HG03060 (cell line): ENCODE measurements around the gene FATE1.
"Not testable (repeated sequence)": the region's sequence is repeated elsewhere in the genome, so short reads cannot be mapped to it uniquely, and the experiment has no call there.

Experiments used
- ATAC-seq: cut with Tn5 transposase; IDR thresholded peaks from one replicate; pipeline ENCODE4 v1.9.1; 2021; ENCODE audit warnings: low read depth, moderate number of reproducible peaks; ENCODE audit not compliant: unreplicated experiment

The FATE1 gene, protein sequence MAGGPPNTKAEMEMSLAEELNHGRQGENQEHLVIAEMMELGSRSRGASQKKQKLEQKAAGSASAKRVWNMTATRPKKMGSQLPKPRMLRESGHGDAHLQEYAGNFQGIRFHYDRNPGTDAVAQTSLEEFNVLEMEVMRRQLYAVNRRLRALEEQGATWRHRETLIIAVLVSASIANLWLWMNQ

DNA sequence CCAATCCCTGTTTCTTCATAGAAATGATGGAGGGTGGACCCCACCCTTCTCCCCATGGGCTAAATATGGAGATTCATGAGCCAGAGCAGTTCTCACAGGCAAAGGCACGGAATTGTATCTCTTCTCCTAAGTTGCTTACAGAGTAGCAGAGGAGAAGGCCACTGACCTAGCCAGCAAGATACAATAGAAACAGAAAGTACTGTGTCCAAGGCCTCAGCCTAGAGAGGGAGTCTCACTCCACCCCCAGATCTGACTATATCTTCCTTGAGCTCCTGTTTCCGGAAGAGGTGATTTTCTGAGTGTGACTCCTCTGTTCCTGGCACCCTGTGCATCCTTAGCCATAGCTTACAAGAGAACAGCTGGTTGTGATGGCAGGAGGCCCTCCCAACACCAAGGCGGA is at the start of gene FATE1:
TSS of gene FATE1 (plus strand) at position 284 of the 400 bp plus-strand sequence. CDS start at position 369, 85 bp downstream.
- no peak for ATAC-seq

DNA sequence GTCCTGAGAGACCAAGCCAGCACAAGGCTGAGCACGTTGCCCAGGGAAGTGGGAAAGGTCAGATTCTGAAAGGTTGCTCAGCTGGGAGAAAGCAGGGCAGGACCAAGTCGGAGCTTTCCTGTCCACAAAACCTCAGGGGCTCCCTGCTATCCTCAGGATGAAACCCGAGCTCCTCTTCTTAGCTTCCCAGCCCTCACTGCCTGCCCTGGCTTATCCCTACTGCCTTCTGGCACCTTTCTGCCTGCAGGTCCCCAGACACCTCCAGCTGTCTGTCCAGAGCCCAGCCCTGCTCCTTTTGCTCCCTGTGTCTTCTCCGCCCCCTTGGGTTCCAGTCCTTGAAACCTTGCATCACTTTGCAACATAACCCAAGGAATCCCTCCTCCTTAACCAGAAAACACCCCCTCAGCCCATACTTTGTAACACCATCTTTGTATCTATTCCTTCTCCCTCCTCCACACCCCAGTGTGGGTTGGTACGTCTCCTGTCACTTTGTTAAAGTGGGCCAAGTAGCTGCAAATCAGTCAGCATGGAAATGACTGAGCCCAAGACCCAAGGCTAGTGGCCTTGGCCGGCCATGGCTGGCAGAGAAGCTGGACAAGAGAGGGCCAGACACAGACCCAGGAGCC is 40.6 kb upstream of the FATE1 start:
- ATAC-seq: no peak

DNA sequence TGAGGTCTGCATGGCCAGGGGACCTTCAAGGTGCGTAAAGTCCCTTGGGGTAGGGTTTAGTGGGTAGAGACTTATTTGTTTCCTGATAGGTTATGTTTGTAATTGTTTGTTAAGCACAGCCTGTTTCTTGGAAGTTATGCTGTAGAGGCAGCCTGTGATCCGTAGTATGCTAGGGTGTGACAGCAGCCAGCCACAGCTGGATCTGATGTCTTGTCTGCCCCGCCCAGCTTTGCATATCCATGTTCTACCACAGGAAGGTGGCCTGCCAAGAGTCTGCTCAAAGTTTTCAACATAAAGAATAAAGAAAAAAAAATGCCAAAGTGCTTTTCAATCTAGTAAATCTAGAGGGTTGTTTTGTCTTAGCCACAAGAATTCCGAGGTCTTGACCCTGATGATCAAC is 39.6 kb upstream of the FATE1 start:
- no peak for ATAC-seq

DNA sequence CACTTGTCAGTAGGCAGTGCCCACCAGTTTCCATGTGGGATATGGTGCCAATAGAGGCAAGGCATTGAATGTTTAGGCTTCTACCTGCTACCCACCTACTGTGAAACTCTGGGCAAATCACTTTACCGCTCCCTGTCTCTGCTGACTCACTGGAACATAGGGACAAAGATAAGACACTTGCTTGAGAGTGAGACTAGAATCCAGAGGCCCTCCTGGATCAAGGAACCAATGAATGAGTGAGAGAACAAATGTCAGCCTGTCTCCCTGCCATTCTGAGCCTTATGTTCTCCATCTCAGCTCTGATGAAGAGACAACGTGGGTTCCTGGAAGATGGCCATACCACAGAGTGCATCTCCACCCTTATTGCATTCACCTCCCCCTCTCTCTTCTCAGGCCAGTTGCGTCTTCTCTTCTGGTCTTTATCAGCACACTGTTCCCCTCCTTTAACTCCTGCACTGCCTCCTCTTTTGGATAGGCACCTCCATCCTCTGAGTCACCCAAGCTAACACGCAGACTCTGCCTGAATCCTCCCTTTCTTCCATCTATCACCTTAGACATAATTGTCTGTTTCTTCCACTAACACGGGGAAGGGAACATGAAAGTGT is 35.9 kb upstream of the FATE1 start:
- no peak for ATAC-seq

DNA sequence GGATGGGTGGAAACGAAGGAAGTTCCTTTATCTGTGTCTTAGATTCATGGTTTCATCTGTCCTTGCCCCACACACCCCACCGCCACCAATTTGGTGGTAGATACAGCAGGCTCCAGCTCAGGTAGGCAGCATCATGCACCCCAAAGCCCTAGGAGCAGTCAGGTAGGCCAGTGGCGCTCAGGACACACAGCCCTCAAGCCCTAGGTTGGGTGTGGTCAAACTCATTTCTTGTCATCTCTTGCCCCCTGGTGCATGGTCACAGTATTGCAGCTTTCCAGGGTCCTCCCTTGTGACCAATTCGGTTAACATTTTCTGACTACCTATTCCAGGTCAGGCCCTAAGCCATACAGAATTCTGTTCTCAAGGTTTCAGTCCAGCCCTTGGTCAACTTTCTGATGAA is 35.0 kb upstream of the FATE1 start:
- ATAC-seq: no peak

DNA sequence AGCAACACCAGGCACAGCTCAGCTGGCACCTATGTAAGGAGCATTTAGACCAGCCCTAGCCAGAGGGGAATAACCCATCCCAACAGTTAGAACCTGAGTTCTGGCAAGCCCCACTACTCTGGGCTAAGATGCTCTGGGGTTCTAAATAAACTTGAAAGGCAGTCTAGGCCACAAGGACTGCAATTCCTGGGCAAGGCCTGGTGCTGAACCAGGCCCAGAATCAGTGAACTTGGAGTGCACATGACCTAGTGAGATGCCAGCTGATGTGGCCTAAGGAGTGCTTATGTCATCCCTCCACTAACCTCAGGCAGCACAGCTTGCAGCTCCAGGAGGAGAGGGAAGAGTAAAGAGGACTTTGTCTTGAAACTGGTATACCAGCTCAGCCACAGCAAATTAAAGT is 28.2 kb upstream of the FATE1 start:
- ATAC-seq: no peak

DNA sequence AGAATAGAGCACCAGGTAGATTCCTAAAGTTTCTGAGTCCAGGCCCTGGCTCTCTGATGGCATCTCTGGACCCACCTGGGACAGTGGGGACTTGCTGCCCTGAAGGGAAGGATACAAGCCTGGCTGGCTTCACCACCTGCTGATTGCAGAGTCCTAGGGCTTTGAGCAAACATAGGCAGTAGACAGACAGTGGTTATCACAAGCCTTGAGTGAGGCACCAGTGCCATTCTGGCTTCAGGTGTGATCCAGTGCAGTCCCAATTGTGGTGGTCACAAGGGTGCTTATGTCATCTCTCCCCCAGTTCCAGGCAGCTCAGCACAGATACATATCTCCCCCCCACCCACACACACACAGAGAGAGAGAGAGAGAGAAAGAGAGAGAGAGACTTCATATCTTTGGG is 27.1 kb upstream of the FATE1 start:
- ATAC-seq: no peak

DNA sequence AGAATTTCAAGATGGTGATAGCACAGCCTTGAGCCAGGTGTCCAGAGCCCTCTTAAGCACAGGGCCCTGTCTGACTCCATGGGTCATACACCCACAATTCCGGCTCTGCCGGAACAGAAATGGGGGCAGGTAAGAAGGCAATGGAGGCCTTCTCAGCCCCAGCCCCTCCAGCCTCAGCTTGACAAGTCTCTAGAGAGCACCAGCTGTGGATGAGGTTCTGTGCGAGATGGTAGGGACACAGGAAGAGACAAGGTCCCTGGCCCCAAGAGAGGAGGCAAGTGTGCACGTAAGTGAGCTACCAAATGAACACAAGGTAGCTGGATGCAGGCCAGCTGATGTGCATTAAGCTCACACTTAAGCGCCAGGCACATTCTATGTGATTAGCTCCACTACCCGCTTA is 23.0 kb upstream of the FATE1 start:
- no peak for ATAC-seq

DNA sequence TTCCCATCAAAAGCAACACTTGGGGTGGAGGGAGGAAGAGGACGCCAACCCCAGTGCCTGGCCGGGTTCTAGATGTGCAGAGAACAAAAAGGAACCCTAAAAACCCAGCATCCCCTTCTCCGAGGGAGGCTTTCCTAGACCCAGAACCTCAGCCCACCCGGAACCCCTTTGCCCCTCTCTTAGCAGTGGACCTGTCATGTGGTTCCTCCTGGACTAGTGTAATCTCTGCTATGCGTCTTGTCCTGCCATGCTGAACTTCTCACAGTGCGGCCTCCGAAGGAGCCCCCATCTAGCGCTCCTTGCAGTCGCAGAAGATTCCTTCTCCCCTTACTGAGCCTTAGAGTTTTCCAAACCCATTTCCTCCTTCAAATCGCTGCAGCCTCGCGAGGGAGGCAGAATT is 21.7 kb upstream of the FATE1 start:
- no peak for ATAC-seq

DNA sequence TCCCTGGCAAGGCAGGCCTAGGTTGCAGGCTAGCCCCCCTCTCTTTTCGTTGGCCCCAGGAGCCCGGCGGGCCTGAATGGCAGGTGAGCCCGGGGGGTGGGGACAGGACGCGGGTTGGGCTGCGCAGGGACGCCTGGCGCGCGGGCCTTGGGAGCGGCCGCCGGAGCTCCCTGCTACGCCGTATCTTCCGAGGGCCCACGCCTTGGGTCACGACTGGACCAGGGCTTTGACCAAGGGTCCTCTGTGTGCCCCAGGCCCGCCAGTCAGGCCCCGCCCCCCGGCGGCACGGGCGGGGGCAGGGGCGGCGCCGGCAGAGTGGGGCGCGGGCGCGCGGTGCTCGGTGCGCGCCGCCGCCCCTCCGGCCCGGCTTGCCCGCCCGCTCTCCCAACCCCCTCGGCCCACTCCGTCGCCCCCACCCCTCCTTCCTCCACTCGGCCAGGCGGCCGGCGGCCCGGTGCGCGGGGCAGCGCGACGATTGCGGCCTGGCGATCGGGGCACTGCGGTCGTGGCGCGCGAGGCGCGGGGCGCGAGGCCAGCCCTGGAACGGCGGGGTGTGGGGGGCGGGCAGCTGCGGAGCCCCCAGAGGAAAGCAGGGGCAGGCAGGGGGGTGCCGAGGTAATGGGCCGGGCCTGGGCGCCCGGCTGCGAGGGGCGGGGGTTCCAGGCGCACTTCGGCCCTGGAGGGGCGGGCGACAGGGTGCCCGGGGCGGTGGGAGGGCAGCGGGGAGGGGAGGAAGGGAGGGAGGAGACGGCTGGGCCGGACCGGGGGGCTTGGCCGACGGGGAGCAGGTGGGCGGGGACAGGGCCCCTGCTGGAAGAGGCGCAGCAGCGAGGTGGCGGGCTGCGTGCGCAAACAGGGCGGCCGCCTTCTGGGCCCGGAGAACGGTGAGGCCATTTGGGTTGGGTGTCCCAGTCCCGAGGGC is 20.9 kb upstream of the FATE1 start, which contains the start of gene PRRG3:
TSS of gene PRRG3 (plus strand) at position 798 of the 922 bp plus-strand sequence. CDS start 3,357 bp downstream, outside the sequence.
- ATAC-seq: no peak

DNA sequence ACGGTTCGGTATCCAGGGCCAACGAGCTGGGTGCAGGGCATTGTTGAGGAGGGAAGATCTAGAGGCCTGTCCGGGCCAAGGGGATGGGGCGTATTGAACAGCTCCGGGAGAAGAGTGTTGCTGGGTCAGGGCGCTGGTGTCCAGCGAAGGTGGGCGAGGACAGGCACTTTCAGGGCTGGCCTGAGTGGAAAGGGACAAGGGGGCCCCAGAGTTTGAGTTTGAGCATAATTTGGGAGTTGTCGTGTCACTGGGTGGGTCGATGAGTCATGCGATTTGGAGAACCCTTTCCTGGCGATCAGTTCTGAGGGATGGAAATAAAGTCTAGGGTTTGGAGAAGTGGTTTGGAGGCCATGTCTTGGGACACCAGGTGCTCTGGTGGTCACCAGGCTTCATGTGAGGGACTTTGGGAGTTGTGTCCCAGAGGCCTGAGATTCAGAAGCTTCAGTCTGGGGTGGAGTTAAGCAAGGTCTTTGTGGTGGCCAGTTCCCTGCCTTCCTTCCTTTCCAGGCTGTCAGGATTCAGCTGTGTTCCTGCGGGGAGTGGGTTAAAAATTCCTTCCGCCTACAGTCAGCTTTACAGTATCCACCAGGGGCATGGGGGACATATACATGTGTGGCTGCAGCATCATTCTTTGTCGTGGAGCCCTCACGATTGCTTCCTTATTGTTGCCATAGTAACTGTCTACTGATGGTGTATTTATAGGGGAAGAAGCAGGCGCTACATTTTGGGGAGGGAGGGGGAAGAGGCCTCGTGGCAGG is 20.1 kb upstream of the FATE1 start:
- ATAC-seq: no peak

DNA sequence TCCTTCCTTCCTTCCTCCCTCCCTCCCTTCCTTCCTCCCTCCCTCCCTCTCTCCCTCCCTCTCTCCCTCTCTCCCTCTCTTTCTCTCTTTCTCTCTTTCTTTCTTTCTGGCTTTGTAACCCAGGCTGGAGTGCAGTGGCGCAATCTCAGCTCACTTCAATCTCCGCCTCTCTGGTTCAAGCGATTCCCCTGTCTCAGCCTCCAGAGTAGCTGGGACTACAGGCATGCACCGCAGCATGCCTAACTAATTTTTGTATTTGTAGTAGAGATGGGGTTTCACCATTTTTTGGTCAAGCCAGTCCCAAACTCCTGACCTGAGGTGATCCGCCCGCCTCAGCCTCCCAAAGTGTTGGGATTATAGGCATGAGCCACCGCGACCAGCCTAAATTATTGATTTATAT is 18.8 kb upstream of the FATE1 start:
- not testable (repeated sequence) for ATAC-seq

DNA sequence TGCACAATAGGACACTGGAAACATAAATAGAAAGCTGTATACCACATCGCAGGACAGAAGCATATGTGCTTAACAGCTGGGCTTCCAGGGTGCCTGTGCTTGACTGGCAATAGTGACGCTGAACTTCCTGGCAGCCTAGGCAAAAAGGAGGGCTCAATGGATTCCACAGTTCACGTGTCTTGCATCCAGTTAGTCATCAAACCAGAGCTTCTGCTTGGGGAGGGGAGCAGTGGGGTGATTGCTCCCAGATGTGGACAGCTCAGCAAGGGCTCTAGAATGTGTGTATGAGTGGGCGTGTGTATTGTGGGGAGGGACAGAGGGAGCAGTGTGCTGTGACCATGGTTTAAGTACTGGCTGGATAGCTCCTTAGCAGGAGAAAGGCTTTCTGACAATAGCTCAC is 18.3 kb upstream of the FATE1 start:
- ATAC-seq: no peak

DNA sequence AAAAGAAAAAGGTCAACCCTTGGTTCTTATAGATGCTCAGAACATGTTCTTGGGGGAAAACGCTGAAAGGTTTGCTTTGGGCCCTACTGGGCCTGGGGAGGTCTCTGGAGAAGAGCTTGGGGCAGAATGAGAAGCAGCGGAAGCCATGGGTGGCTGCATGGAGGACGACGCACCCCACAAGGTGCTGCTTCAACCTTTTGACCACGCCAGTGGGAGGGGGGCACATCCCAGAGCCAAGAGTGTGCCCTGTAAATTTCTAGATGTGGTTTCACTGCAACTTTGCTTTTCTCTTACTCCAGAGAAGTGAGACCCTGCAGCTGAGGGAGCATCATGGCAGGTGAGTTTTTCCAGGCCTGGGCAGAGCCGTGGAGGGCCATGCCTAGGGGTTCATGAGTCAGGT is 17.4 kb upstream of the FATE1 start:
- ATAC-seq: no peak

DNA sequence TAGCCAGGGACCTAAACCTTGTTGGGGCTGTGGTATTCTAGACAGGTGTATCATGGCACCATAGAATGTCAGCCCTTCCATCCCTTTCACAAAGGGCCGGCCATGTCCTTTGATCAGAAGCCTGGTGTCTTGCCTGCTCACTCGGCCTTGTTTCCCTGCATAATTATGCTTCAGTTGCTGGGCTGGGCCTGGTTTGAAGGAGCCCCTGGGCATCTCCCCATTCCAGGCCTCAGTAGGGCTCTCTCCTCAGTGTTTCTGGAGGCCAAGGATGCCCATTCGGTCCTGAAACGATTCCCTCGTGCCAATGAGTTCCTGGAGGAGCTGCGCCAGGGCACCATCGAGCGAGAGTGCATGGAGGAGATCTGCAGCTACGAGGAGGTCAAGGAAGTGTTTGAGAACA is 16.1 kb upstream of the FATE1 start:
- ATAC-seq: no peak

DNA sequence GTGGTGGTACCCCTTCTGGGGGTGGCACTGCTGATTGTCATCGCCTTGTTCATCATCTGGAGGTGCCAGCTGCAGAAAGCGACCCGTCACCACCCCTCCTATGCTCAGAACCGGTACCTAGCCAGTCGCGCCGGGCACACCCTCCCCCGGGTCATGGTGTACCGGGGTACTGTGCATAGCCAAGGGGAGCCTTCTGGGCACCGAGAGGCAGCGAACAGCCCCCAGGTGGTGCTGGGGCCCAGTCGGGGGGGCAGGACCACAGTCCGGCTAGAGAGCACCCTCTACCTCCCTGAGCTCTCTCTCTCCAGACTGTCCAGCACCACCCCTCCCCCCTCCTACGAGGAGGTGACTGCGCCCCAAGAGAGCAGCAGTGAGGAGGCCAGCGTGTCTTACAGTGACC is 15.3 kb upstream of the FATE1 start:
- ATAC-seq: no peak

DNA sequence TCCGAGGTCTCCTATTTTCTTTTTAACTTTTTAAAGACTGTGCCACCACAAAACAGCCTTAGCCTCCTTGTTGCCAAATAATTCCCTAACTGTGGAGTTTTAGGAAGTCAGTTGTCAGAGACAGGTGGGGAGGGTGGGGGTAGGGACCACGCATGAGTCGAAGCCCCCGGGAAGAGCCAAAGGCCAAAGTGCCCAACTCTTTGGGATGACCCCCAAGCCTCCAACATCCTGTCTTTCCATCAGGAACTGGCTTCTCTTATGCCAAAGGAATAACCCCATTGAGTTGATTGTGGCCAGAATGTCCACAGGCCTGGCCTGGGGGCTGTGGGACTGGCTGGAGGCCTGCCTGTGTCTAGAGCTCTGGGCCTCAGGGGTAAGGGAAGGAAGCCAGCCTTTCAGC is 14.8 kb upstream of the FATE1 start:
- no peak for ATAC-seq

DNA sequence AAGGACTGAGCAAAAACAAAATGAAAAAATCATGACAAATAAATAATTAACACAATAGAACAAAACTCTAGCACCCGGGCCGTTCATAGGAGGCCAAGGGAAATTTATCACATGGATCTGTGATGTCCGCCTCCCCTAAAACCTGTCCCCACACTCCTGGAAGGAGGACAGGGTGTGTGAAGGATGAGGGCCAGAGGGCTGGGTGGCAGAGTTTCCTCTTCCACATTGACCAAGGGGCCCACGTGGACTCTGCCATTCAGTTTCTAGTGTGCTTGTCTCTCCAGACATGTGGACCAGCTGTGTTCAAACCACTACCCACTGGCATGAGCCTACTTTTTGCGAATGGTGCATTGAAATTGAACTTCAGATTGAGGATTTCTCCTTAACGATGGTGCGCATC is 14.3 kb upstream of the FATE1 start:
- no peak for ATAC-seq

DNA sequence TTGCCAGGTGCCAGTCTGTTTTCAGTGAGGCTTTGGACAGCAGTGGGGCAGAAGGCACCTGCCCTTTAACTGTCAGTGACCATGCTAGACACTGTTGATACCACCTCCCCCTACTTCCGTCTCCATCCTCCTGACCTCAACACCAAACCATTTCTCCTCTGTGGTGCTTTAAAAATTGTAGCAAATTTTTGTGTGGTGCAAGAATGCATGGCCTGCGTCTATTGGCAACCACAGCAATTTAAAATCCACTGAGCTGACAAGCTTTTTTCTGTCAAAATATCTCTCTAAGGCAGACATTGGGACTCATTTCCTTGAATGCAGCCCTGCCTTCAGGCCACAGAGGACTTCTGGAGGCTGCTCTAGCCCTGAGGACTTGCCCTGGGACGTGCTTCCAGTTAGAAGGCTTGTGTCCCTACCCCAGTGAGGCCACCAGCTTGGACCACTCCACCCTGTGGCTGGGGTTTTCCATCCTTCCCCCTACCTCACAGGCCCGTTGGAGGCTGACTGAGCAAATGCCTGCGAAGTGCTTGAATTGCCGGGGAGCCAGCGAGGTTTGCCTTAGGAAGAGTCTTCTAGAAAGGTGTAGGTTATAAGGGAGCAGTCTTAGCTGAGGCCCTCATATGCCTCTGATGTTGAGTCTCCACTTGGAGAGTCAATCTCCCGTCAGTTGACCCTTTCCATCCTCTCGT is 13.7 kb upstream of the FATE1 start:
- ATAC-seq: no peak
